Measurements from ENCODE around the gene DOCK4.

GRCh38 chr7:111750878-111751277, 455.3 kb downstream of the DOCK4 start:
- TF ChIP-seq CTCF (conservative IDR thresholded peaks at IDR 0.05) (no peak), ZFX (IDR thresholded peaks at IDR 0.05) (no peak)

Measured in C4-2B (cell line).